Neural progenitor cell (in vitro differentiated cells): ENCODE data around the gene TSC2. TPM values are rescaled to one million over a fixed set of nuclear protein-coding genes. Genes with fewer than 3 reads are reported as not detected.
"Not testable (repeated sequence)": the region's sequence is repeated elsewhere in the genome, so short reads cannot be mapped to it uniquely, and the experiment has no call there.

ENCODE experiments used
- DNase-seq: peaks from one replicate; pipeline ENCODE4 v3.0.0-alpha.2; 2016; ENCODE audit warnings: low spot score
- H2AFZ ChIP-seq: fragments of 200-600 bp; sonication (generic); replicated peaks from 2 replicates; pipeline ENCODE4 v1.6.1; 2016; ENCODE audit warnings: antibody characterized with exemption
- H3F3A ChIP-seq: fragments of 200-600 bp; sonication (generic); 2 replicates; pipeline ENCODE4 v1.6.1; 2016; ENCODE audit warnings: antibody characterized with exemption, low read depth
- H3K27ac ChIP-seq: fragments of 200-600 bp; sonication (generic); 2 replicates; pipeline ENCODE4 v1.5.1; 2016; ENCODE audit warnings: mild to moderate bottlenecking
- H3K27me3 ChIP-seq: fragments of 200-600 bp; sonication (generic); 2 replicates; pipeline ENCODE4 v1.6.1; 2016; ENCODE audit warnings: mild to moderate bottlenecking, moderate library complexity
- H3K36me3 ChIP-seq: fragments of 200-600 bp; sonication (generic); 2 replicates; pipeline ENCODE4 v1.5.1; 2016
- H3K4me1 ChIP-seq: fragments of 200-600 bp; sonication (generic); 2 replicates; pipeline ENCODE4 v1.6.1; 2016; ENCODE audit warnings: mixed run types
- H3K4me2 ChIP-seq: fragments of 200-600 bp; sonication (generic); 2 replicates; pipeline ENCODE4 v1.6.1; 2016
- H3K4me3 ChIP-seq: fragments of 200-600 bp; sonication (generic); 2 replicates; pipeline ENCODE4 v1.5.1; 2016
- H3K79me2 ChIP-seq: fragments of 200-600 bp; sonication (generic); 2 replicates; pipeline ENCODE4 v1.6.1; 2016; ENCODE audit warnings: low read depth
- H3K9ac ChIP-seq: fragments of 200-600 bp; sonication (generic); 2 replicates; pipeline ENCODE4 v1.6.1; 2016
- H3K9me3 ChIP-seq: fragments of 200-600 bp; sonication (generic); 2 replicates; pipeline ENCODE4 v1.5.1; 2016; ENCODE audit warnings: low read depth
- H4K20me1 ChIP-seq: fragments of 200-600 bp; sonication (generic); 2 replicates; pipeline ENCODE4 v1.6.1; 2016; ENCODE audit warnings: low read depth
- H3K27ac Mint-ChIP-seq: 3 replicates; pipeline ENCODE4 v1.8.0; 2021; ENCODE audit warnings: mixed read lengths
- H3K27me3 Mint-ChIP-seq: 2 replicates; pipeline ENCODE4 v1.8.0; 2022; ENCODE audit warnings: low read depth, mild to moderate bottlenecking, inconsistent platforms, moderate library complexity, mixed read lengths; ENCODE audit not compliant: insufficient read depth
- H3K36me3 Mint-ChIP-seq: 3 replicates; pipeline ENCODE4 v1.8.0; 2021; ENCODE audit warnings: mixed read lengths
- H3K4me1 Mint-ChIP-seq: 3 replicates; pipeline ENCODE4 v1.8.0; 2021; ENCODE audit warnings: mixed read lengths
- H3K4me3 Mint-ChIP-seq: 3 replicates; pipeline ENCODE4 v1.8.0; 2021; ENCODE audit warnings: mild to moderate bottlenecking, moderate library complexity, mixed read lengths
- H3K9me3 Mint-ChIP-seq: 3 replicates; pipeline ENCODE4 v1.8.0; 2020; ENCODE audit warnings: mixed read lengths
- total RNA-seq: library from RNA; depleted of rRNA; stranded (reverse); fragments of >200 nt; gene quantifications from 2 replicates; pipeline ENCODE4 v1.2.3, GENCODE V29; 2015; ENCODE audit warnings: low replicate concordance

TSC2 gene
- total RNA-seq, 1 donor from 2014 or later, result 55.1 TPM

GRCh38 chr16:2124377-2124693, 76.5 kb downstream of the TSC2 start:
- H3K36me3 ChIP-seq, H3K27me3 Mint-ChIP-seq, H3K27me3 ChIP-seq, H3K27ac ChIP-seq, DNase-seq, H3K27ac Mint-ChIP-seq, H3K9me3 Mint-ChIP-seq, H3K4me3 Mint-ChIP-seq, H3K36me3 Mint-ChIP-seq, H3K9me3 ChIP-seq, H2AFZ ChIP-seq, H3F3A ChIP-seq, H3K9ac ChIP-seq: not testable (repeated sequence)
- peaks cover 11% of the 10 kb centered on the region for H3K4me1 ChIP-seq
- H3K4me2 ChIP-seq, result peak overlapping the region; percentile 70
- peaks cover 27% of the 10 kb centered on the region for H4K20me1 ChIP-seq
- H3K4me1 Mint-ChIP-seq, result peaks cover 28% of the 10 kb centered on the region
- peaks cover 46% of the 10 kb centered on the region for H3K79me2 ChIP-seq
- peak overlapping the region; percentile 24 for H3K4me3 ChIP-seq

DNA sequence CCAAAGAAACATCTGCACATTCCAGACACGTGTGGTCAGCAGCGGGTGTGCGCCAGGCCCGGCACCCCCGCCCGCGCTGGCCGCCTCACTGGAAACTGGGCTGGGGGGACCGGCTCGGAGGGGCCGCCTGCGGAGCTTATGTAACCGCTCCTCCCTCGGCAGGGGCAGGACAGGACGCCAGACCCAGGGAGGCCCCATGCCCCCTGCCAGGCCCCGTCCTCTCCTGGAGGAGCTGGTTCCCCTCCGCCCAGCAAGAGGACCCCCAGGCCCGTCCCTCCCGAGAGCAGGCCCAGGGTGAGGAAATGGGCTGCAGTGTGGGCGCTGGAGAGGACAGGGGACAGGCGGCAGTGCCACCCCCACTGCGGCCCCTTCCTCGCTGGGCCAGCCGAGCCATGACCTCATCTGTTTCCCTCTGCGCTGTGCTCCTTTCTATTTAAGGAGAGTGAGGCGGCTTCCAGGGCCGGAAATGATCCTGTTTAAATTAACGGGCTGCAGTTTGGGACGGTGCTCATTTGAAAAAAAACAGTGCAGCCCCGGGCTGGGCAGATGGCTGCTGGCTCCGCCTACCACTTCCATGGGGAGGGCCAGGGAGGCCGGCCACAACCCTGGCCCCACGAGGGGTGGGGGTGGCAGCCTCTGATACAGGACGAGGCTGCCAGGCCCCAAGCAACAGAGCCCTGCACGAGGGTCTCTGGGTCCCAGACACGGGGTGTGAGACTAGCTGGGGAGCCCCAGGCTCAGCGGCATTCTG, 77.1 kb downstream of the TSC2 start:
- Histone ChIP-seq H3K4me3 (peak overlapping the region; percentile 24), H3K4me2 (peak overlapping the region; percentile 70), H3K27ac (peak overlapping the region; percentile 55), H3K79me2 (peaks cover 44% of the 10 kb centered on the region), H4K20me1 (peaks cover 27% of the 10 kb centered on the region), H3K4me1 (peaks cover 11% of the 10 kb centered on the region)
- not testable (repeated sequence) for H3K9ac ChIP-seq, H3K27me3 Mint-ChIP-seq, H3F3A ChIP-seq, H3K9me3 Mint-ChIP-seq, H3K36me3 Mint-ChIP-seq, H3K36me3 ChIP-seq, H3K9me3 ChIP-seq, H2AFZ ChIP-seq, H3K27me3 ChIP-seq
- peak overlapping the region; percentile 92 for H3K27ac Mint-ChIP-seq
- H3K4me3 Mint-ChIP-seq, result peak overlapping the region; percentile 79
- DNase-seq, result peak; percentile 45
- peaks cover 28% of the 10 kb centered on the region for H3K4me1 Mint-ChIP-seq

DNA sequence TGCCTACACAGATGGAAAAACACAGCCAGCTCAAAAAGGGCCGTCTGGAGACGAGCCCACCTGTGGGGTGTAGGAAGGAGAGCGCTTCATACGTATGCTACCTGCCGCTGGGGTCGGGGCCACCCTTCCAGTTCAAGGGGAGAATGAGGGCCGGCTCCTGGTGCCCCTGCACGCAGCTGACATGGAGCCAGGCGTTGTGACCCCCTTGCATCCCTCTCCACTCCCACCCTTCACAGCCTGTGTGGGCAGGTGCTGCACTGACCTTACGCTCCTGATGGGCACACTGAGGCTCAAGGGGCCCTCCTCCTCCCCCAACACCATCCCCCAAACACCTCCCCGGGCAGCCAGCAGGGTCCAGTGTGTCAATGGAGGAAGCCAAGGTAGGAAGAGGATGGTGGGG, 77.8 kb downstream of the TSC2 start:
- H3K9me3 Mint-ChIP-seq, H3K9me3 ChIP-seq, H3F3A ChIP-seq, H3K36me3 Mint-ChIP-seq, H3K4me3 ChIP-seq, H3K9ac ChIP-seq, H3K36me3 ChIP-seq, H2AFZ ChIP-seq, DNase-seq, H3K27ac ChIP-seq, H3K27me3 ChIP-seq, H3K27me3 Mint-ChIP-seq: not testable (repeated sequence)
- H3K4me1 Mint-ChIP-seq, result peaks cover 24% of the 10 kb centered on the region
- peak overlapping the region; percentile 92 for H3K27ac Mint-ChIP-seq
- H3K4me3 Mint-ChIP-seq, result peak overlapping the region; percentile 79
- H3K79me2 ChIP-seq, result peaks cover 36% of the 10 kb centered on the region
- H4K20me1 ChIP-seq, result peaks cover 31% of the 10 kb centered on the region
- peaks cover 11% of the 10 kb centered on the region for H3K4me1 ChIP-seq
- peak overlapping the region; percentile 70 for H3K4me2 ChIP-seq

- H3K4me2 ChIP-seq, H3K27me3 Mint-ChIP-seq, H3K9ac ChIP-seq, H3K36me3 Mint-ChIP-seq, H2AFZ ChIP-seq, H3K9me3 ChIP-seq, H3K36me3 ChIP-seq, H3K27me3 ChIP-seq, DNase-seq, H3F3A ChIP-seq, H3K4me3 ChIP-seq, H3K27ac Mint-ChIP-seq, H3K27ac ChIP-seq, H3K9me3 Mint-ChIP-seq: not testable (repeated sequence)
- Mint-ChIP-seq H3K4me3 (peak overlapping the region; percentile 53), H3K4me1 (peaks cover 25% of the 10 kb centered on the region)
- H3K4me1 ChIP-seq, result peaks cover 11% of the 10 kb centered on the region
- H4K20me1 ChIP-seq, result peaks cover 28% of the 10 kb centered on the region
- peaks cover 31% of the 10 kb centered on the region for H3K79me2 ChIP-seq
Observed at GRCh38 chr16:2126161-2126743, 78.5 kb downstream of the TSC2 start.

DNA sequence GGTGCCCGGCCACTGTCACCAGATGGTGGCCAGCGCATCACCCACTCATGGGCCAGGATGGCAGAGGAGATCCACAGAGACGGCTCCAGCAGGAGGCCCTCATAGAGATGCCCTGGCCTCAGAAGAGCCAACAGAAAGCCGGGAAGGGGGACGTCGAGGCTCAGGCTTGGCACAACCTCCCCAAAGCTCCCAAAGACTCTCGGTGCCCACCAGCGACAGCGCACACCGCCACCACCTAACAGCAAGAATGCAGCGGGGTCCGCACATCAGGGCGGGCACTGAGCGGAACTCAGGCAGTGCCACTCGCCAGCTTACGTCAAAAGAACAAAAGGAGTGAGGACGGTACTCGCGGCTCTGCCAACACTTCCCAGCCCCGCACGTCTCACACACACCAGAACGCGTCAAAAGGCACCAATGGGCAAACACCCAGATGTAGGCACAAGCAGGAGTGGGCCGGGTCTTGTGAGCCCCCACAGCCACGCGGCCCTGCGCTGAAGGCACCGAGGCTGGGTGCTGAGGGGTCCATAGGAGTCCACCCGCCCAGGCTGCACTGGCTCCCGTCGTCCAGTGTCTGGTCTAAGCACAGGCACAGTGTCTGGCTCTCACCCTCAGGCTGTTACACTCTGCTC, 79.3 kb downstream of the TSC2 start:
- not testable (repeated sequence) for DNase-seq, H3K27ac Mint-ChIP-seq, H3K27me3 ChIP-seq, H3K9me3 Mint-ChIP-seq, H3K36me3 ChIP-seq, H3K4me3 ChIP-seq, H3K36me3 Mint-ChIP-seq, H3K27me3 Mint-ChIP-seq, H3K27ac ChIP-seq, H3K9me3 ChIP-seq, H2AFZ ChIP-seq, H3K4me2 ChIP-seq, H3F3A ChIP-seq, H3K9ac ChIP-seq
- Histone ChIP-seq H4K20me1 (peaks cover 23% of the 10 kb centered on the region), H3K79me2 (peaks cover 36% of the 10 kb centered on the region), H3K4me1 (peaks cover 11% of the 10 kb centered on the region)
- peak overlapping the region; percentile 73 for H3K4me3 Mint-ChIP-seq
- peaks cover 24% of the 10 kb centered on the region for H3K4me1 Mint-ChIP-seq

DNA sequence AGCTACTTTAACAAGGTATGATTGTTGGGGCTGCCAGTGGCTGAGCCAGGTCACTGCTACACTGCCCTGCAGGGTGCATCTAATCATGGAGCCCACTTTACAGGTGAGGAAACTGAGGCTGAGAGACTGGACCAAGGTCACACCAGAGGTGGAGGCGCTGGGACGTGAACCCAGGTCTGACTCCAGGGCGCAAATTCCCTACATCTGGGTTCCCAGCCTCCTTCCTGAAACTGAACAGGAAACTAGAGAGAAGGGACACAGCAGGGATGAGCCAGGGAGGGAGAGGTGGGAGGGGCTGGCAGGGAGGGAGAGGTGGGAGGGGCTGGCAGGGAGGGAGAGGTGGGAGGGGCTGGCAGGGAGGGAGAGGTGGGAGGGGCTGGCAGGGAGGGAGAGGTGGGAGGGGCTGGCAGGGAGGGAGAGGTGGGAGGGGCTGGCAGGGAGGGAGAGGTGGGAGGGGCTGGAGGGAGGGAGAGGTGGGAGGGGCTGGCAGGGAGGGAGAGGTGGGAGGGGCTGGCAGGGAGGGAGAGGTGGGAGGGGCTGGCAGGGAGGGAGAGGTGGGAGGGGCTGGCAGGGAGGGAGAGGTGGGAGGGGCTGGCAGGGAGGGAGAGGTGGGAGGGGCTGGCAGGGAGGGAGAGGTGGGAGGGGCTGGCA, 80.0 kb downstream of the TSC2 start:
- H2AFZ ChIP-seq, H3K27ac Mint-ChIP-seq, H3K4me3 Mint-ChIP-seq, H3K36me3 ChIP-seq, H3K4me3 ChIP-seq, H3K27me3 Mint-ChIP-seq, H3K9me3 Mint-ChIP-seq, H3K36me3 Mint-ChIP-seq, H3K27me3 ChIP-seq, H3K9ac ChIP-seq, H3K4me2 ChIP-seq, H3K27ac ChIP-seq, H3F3A ChIP-seq, H3K9me3 ChIP-seq: not testable (repeated sequence)
- H3K79me2 ChIP-seq, result peaks cover 36% of the 10 kb centered on the region
- H3K4me1 Mint-ChIP-seq, result peaks cover 24% of the 10 kb centered on the region
- peaks cover 23% of the 10 kb centered on the region for H4K20me1 ChIP-seq
- H3K4me1 ChIP-seq, result peaks cover 11% of the 10 kb centered on the region
- peak; percentile 54 for DNase-seq

- not testable (repeated sequence) for H3K4me3 ChIP-seq, H3K9ac ChIP-seq, H3K9me3 ChIP-seq, H3F3A ChIP-seq, H3K27ac ChIP-seq, DNase-seq, H3K9me3 Mint-ChIP-seq, H3K4me2 ChIP-seq, H3K27me3 ChIP-seq, H3K4me3 Mint-ChIP-seq, H3K27ac Mint-ChIP-seq, H3K27me3 Mint-ChIP-seq, H3K36me3 ChIP-seq, H2AFZ ChIP-seq, H3K36me3 Mint-ChIP-seq
- Histone ChIP-seq H3K4me1 (peaks cover 11% of the 10 kb centered on the region), H3K79me2 (peaks cover 35% of the 10 kb centered on the region), H4K20me1 (peaks cover 23% of the 10 kb centered on the region)
- peaks cover 24% of the 10 kb centered on the region for H3K4me1 Mint-ChIP-seq
Observed at GRCh38 chr16:2129251-2129650, 81.5 kb downstream of the TSC2 start.
